OCI-LY7 (cell line): ENCODE measurements around the gene PCDHA12. TPM values are rescaled to one million over a fixed set of nuclear protein-coding genes. Genes with fewer than 3 reads are reported as not detected.

Experiments
- BruUV-seq: library from RNA; stranded (reverse); fragments of 400-500 nt; replicated peaks from 2 replicates; lab custom pipeline; 2021; lab: Mats Ljungman, UMichigan
- CTCF ChIA-PET: fragments of 300-600 bp; sonication (Branson Sonifier 250); formaldehyde crosslinking; loops from one replicate; lab custom pipeline; 2022; ENCODE audit warnings: antibody characterized with exemption; ENCODE audit not compliant: unreplicated experiment; lab: Charles Lee
- POLR2A ChIA-PET: fragments of 300-600 bp; sonication (Branson Sonifier 250); formaldehyde crosslinking; loops from one replicate; lab custom pipeline; 2022; ENCODE audit warnings: antibody characterized with exemption; lab: Charles Lee
- DNase-seq: peaks from one replicate; pipeline ENCODE4 v3.0.0-alpha.2; 2015; ENCODE audit warnings: low spot score
- H2AFZ ChIP-seq: fragments of 200-600 bp; sonication (generic), shearing (Covaris generic); 2 replicates; pipeline ENCODE4 v1.6.1; 2014; ENCODE audit warnings: mild to moderate bottlenecking, antibody characterized with exemption, low read length, moderate library complexity
- H3K27ac ChIP-seq: fragments of 200-600 bp; sonication (generic); 2 replicates; pipeline ENCODE4 v1.5.1; 2014; ENCODE audit warnings: mixed run types, low read depth, mild to moderate bottlenecking, moderate library complexity, low read length, inconsistent platforms; ENCODE audit not compliant: poor library complexity, severe bottlenecking
- H3K36me3 ChIP-seq: fragments of 200-600 bp; sonication (generic); 2 replicates; pipeline ENCODE4 v1.6.1; 2014; ENCODE audit warnings: mild to moderate bottlenecking, antibody characterized with exemption, low read length, moderate library complexity, mixed read lengths; ENCODE audit not compliant: insufficient read depth
- H3K4me1 ChIP-seq: fragments of 200-600 bp; sonication (generic); 2 replicates; pipeline ENCODE4 v1.5.1; 2014; ENCODE audit warnings: mild to moderate bottlenecking, low read length; ENCODE audit not compliant: insufficient read depth, poor library complexity, severe bottlenecking
- H3K4me2 ChIP-seq: fragments of 200-600 bp; sonication (generic); 2 replicates; pipeline ENCODE4 v1.6.1; 2014; ENCODE audit warnings: mild to moderate bottlenecking, low read length
- H3K4me3 ChIP-seq: fragments of 200-600 bp; sonication (generic); 2 replicates; pipeline ENCODE4 v1.5.1; 2014; ENCODE audit warnings: mild to moderate bottlenecking, low read depth, low read length; ENCODE audit not compliant: poor library complexity, severe bottlenecking
- H3K79me2 ChIP-seq: fragments of 200-600 bp; sonication (generic); 2 replicates; pipeline ENCODE4 v1.6.1; 2016; ENCODE audit warnings: low read depth, mild to moderate bottlenecking, low read length, moderate library complexity, mixed read lengths; ENCODE audit not compliant: insufficient read depth
- H3K9me2 ChIP-seq: fragments of 200-600 bp; sonication (generic); 2 replicates; pipeline ENCODE4 v1.6.1; 2016; ENCODE audit warnings: mild to moderate bottlenecking, low read length, mixed read lengths; ENCODE audit not compliant: insufficient read depth
- H3K9me3 ChIP-seq: fragments of 200-600 bp; sonication (generic); 2 replicates; pipeline ENCODE4 v1.6.1; 2014; ENCODE audit warnings: mild to moderate bottlenecking, mixed run types, low read length, mixed read lengths
- H4K20me1 ChIP-seq: fragments of 200-600 bp; sonication (generic); 2 replicates; pipeline ENCODE4 v1.6.1; 2014; ENCODE audit warnings: mild to moderate bottlenecking, antibody characterized with exemption, low read length, moderate library complexity, mixed read lengths; ENCODE audit not compliant: insufficient read depth
- EZH2phosphoT487 ChIP-seq: fragments of 200-600 bp; sonication (generic); IDR thresholded peaks from 2 replicates; pipeline ENCODE4 v1.6.1; 2018; ENCODE audit warnings: low read depth, borderline replicate concordance, mild to moderate bottlenecking, mixed run types, antibody characterized with exemption, low read length, moderate library complexity, mixed read lengths
- intact Hi-C: fragments of 100-400 bp; cut with micrococcal nuclease; formaldehyde crosslinking; loops from one replicate; pipeline ENCODE4 v1.10.0; 2022; ENCODE audit not compliant: unreplicated experiment
- total RNA-seq, 2 experiments: library from RNA; depleted of rRNA in 1 of 2; stranded (reverse); fragments of >200 nt in 1 of 2; shearing (Covaris generic) in 1 of 2; gene quantifications; 2 replicates each; pipeline ENCODE4 v1.2.3, GENCODE V29; 2014 to 2022
- TF ChIP-seq, protein P1 (sequence below): fragments of 200-600 bp; sonication (generic); conservative IDR thresholded peaks from 2 replicates; pipeline ENCODE4 v1.5.1; 2014; ENCODE audit warnings: mild to moderate bottlenecking, antibody characterized with exemption, low read length, moderate library complexity, mixed read lengths

Gene PCDHA12
- total RNA-seq, 2 experiments from 2014 or later = not detected

DNA sequence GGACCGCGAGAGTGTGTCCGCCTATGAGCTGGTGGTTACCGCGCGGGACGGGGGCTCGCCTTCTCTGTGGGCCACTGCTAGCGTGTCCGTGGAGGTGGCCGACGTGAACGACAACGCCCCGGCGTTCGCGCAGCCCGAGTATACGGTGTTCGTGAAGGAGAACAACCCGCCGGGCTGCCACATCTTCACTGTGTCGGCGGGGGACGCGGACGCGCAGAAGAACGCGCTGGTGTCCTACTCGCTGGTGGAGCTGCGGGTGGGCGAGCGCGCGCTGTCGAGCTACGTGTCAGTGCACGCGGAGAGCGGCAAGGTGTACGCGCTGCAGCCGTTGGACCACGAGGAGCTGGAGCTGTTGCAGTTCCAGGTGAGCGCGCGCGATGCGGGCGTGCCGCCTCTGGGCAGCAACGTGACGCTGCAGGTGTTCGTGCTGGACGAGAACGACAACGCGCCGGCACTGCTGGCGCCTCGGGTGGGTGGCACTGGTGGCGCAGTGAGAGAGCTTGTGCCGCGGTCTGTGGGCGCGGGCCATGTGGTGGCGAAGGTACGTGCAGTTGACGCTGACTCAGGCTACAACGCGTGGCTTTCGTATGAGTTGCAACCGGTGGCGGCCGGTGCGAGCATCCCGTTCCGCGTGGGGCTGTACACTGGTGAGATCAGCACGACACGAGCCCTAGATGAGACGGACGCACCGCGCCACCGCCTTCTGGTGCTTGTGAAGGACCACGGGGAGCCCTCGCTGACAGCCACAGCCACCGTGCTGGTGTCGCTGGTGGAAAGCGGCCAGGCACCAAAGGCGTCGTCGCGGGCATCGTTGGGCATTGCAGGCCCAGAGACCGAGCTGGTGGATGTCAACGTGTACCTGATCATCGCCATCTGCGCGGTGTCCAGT is 39.2 kb upstream of the PCDHA12 start:
- Histone ChIP-seq H3K9me2 (no peaks in the 10 kb centered on the region), H3K4me2 (no peak overlapping the region), H3K79me2 (no peaks in the 10 kb centered on the region), H3K4me3 (no peak overlapping the region), H3K27ac (no peak overlapping the region), H3K4me1 (no peaks in the 10 kb centered on the region), H3K9me3 (no peaks in the 10 kb centered on the region), H3K36me3 (no peaks in the 10 kb centered on the region), H2AFZ (no peak overlapping the region), H4K20me1 (no peaks in the 10 kb centered on the region)
- intact Hi-C loops = no loop called here
- TF ChIP-seq EZH2phosphoT487 = no peak
- TF ChIP-seq, protein P1, sequence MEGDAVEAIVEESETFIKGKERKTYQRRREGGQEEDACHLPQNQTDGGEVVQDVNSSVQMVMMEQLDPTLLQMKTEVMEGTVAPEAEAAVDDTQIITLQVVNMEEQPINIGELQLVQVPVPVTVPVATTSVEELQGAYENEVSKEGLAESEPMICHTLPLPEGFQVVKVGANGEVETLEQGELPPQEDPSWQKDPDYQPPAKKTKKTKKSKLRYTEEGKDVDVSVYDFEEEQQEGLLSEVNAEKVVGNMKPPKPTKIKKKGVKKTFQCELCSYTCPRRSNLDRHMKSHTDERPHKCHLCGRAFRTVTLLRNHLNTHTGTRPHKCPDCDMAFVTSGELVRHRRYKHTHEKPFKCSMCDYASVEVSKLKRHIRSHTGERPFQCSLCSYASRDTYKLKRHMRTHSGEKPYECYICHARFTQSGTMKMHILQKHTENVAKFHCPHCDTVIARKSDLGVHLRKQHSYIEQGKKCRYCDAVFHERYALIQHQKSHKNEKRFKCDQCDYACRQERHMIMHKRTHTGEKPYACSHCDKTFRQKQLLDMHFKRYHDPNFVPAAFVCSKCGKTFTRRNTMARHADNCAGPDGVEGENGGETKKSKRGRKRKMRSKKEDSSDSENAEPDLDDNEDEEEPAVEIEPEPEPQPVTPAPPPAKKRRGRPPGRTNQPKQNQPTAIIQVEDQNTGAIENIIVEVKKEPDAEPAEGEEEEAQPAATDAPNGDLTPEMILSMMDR = no peak
- POLR2A ChIA-PET = no interaction called here
- DNase-seq = no peak
- BruUV-seq = no TSS peak
- CTCF ChIA-PET = no interaction called here

DNA sequence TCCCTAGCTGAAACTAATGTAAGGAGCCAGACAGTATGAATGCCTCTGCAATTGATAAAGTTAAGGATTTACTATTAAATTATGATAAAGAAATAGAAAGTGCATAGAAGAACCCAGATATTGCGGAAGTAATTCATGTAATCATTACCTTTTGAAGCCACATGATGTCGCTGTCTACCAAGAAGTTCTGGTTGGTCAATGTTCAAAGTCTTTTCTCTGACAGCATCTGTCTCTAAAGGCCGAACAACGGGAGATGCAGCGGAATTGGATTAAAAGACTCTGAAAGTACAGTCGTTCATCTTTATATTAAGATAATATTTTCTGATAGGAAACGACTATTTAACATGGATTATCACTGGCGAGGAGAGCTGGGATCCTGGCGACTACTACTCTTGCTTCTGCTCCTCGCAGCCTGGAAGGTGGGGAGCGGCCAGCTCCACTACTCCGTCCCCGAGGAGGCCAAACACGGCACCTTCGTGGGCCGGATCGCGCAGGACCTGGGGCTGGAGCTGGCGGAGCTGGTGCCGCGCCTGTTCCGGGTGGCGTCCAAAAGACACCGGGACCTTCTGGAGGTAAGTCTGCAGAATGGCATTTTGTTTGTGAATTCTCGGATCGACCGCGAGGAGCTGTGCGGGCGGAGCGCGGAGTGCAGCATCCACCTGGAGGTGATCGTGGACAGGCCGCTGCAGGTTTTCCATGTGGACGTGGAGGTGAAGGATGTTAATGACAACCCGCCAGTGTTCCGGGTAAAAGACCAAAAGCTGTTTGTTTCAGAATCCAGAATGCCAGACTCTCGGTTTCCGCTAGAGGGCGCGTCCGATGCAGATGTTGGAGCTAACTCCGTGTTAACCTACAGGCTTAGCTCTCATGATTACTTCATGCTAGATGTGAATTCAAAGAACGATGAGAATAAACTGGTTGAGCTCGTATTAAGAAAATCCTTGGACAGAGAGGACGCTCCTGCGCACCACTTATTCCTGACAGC is 33.8 kb upstream of the PCDHA12 start, which contains the start of gene PCDHA8:
Gene PCDHA8 (plus strand): TSS at position 210 of the 985 bp plus-strand sequence. CDS start 135 bp downstream, at position 345.
- intact Hi-C loops = loop anchor here (1.0 kb wide), 1 partner anchor 200 kb away; no protein-coding TSS in a partner anchor

More for the DNA sequence above, 33.8 kb upstream of the PCDHA12 start, which contains the start of gene PCDHA8:
- Histone ChIP-seq H3K9me2 (no peaks in the 10 kb centered on the region), H3K4me1 (no peaks in the 10 kb centered on the region), H2AFZ (no peak within 1 kb of the TSS), H3K4me2 (no peak within 1 kb of the TSS), H3K4me3 (no peak within 1 kb of the TSS), H4K20me1 (no peaks in the 10 kb centered on the region), H3K36me3 (no peaks in the 10 kb centered on the region), H3K79me2 (no peaks in the 10 kb centered on the region), H3K9me3 (no peaks in the 10 kb centered on the region), H3K27ac (no peak within 1 kb of the TSS)
- BruUV-seq = no TSS peak
- ChIA-PET CTCF (no interaction called here), POLR2A (no interaction called here)
- TF ChIP-seq, protein P1 = peak; percentile 77
- no peak for TF ChIP-seq EZH2phosphoT487
- DNase-seq = peak; percentile 35
